ENCODE results near the gene GHRH. TPM values are rescaled to one million over a fixed set of nuclear protein-coding genes. Genes with fewer than 3 reads are reported as not detected.

The GHRH gene
- total and polyA plus RNA-seq, 11 donors: not detected

- no peaks in the 10 kb centered on the region for H3K9me3 ChIP-seq
- H3K36me3 ChIP-seq: peaks cover 0 to 61% (median 46%) of the 10 kb centered on the region in 9 donors
- H3K4me1 ChIP-seq: peaks cover 0 to 24% (median 11%) of the 10 kb centered on the region in 12 donors
- no peak overlapping the region for H3K4me3 ChIP-seq
- TF ChIP-seq POLR2A (IDR thresholded peaks at IDR 0.05): no peak
- TF ChIP-seq, protein P1, sequence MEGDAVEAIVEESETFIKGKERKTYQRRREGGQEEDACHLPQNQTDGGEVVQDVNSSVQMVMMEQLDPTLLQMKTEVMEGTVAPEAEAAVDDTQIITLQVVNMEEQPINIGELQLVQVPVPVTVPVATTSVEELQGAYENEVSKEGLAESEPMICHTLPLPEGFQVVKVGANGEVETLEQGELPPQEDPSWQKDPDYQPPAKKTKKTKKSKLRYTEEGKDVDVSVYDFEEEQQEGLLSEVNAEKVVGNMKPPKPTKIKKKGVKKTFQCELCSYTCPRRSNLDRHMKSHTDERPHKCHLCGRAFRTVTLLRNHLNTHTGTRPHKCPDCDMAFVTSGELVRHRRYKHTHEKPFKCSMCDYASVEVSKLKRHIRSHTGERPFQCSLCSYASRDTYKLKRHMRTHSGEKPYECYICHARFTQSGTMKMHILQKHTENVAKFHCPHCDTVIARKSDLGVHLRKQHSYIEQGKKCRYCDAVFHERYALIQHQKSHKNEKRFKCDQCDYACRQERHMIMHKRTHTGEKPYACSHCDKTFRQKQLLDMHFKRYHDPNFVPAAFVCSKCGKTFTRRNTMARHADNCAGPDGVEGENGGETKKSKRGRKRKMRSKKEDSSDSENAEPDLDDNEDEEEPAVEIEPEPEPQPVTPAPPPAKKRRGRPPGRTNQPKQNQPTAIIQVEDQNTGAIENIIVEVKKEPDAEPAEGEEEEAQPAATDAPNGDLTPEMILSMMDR (IDR thresholded peaks at IDR 0.05): no peak
- no peaks in the 10 kb centered on the region for H3K27me3 ChIP-seq
- WGBS, 4 donors: 86 to 89% (median 88%) methylated on average over 12 to 16 of the region's 16 CpGs
- peak overlapping the region in 9 of 12 donors; percentile 22 to 71 (median 39) for H3K27ac ChIP-seq
- peak; percentile 39 to 64 (median 56) for ATAC-seq
- intact Hi-C loops (cut with DNase I): no loop called here
- DNase-seq: no peak
Measured at GRCh38 chr20:37243076-37243936, 18.3 kb downstream of the GHRH start.

DNA sequence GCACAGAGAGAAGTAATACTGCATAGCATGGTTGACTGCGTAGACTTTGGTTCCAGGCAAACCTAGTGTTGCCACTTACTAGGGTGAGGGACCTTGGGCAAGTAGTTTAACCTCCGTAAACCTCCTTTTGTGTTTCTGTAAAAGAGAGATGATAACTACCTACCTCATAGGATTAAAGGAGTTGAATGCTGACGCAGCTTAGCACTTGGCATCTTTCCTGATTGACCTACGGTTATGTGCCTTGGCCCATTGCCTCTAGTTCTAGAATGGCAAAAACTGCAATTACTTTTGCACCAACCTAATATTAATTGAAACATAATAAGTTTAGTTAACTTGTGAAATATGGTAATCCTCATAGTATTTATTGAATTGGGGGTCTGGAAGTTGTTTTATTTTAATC, 19.1 kb downstream of the GHRH start:
- 81 to 88% (median 85%) methylated on average over 4 of the region's 4 CpGs for WGBS, 4 donors
- Histone ChIP-seq H3K9me3 (no peaks in the 10 kb centered on the region), H3K36me3 (peaks cover 0 to 69% (median 54%) of the 10 kb centered on the region in 9 donors), H3K4me3 (no peak overlapping the region), H3K4me1 (peaks cover 0 to 29% (median 11%) of the 10 kb centered on the region in 12 donors), H3K27ac (no peak overlapping the region), H3K27me3 (no peaks in the 10 kb centered on the region)
- ATAC-seq (no peak), DNase-seq (no peak)
- TF ChIP-seq, protein P1 (IDR thresholded peaks at IDR 0.05): no peak
- TF ChIP-seq POLR2A (IDR thresholded peaks at IDR 0.05): no peak
- intact Hi-C loops (cut with DNase I): no loop called here

DNA sequence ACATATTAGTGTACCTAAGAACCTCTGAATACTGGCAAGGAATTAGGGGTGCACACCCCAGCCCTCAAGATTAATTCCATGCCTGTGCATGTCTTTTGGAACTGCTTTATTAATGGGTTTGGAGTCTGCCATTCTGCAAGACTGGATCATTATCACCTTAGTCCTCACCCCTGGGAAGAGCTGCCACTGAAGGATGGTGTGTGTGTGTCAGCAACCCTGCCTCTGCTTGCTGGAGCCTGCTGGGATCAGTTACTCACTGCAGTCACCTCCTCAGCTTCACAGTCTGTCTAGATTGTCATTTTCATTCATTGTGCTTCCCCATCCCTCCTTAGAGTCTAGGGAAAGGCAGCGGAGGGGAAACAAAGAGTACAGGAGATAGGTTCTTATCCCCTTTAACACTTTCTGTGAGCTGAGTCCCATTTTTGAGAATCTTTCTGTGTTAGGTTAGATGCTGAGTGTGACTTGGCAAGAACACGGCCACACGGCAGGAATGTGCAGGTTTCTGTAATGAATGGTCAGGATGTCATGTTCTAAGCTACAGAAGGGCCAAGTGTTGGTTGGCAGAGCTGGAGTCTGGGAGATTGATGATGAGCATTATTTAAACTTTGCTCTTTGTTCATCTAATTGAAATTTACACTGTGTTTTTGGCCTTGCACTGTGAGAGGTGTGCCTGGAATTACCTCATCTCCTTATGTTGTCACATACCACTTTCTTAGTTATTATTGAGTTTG, 21.1 kb downstream of the GHRH start:
- 92 to 94% (median 93%) methylated on average over 3 of the region's 3 CpGs for WGBS, 4 donors
- ATAC-seq: no peak

More for the DNA sequence above, 21.1 kb downstream of the GHRH start:
- Histone ChIP-seq H3K27me3 (no peaks in the 10 kb centered on the region), H3K4me1 (peaks cover 0 to 32% (median 11%) of the 10 kb centered on the region in 12 donors), H3K9me3 (no peaks in the 10 kb centered on the region), H3K4me3 (no peak overlapping the region), H3K27ac (no peak overlapping the region), H3K36me3 (peaks cover 0 to 89% (median 74%) of the 10 kb centered on the region in 9 donors)
- intact Hi-C loops (cut with DNase I): no loop called here
- TF ChIP-seq, protein P1 (IDR thresholded peaks at IDR 0.05): no peak
- TF ChIP-seq POLR2A (IDR thresholded peaks at IDR 0.05): no peak
- DNase-seq: no peak
